Measurements from ENCODE around the gene NR1D2.

Gene NR1D2

DNA sequence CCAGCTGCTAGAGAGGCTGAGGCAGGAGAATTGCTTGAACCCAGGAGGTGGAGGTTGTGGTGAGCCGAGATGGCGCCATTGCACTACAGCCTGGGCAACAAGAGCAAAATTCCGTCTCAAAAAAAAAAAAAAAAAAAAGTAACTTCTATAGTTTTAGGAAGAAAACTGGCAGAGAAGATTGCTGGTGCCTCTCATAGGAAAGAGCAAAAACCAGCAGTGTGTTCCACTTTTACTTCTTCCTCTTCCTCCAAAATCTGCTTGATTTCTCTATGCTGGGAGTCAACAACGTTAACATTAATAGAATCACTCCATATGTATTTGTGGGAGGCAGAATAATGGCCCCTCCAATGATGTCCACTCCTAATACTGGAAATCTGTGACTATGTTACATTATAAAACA is 12.5 kb upstream of the NR1D2 start:
- DNase-seq: no peak

DNA sequence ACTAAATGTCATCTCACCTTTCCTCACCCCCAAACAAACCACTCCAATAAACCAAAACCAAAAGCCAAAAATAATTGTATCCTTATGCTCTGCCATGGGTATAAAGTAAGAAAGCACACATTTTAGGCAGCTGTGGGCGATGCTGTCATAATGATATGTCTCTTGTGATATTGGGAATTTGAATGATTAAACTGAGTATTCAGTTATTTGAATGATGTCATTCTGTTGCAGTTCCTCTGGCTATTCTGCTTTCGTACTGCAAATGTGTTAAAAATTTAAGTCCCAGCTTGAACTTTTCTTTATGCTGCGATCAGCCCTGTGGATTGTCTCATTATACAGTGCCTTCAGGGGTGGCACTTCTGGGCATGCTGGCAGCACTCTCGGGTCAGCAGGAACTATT is 10.8 kb upstream of the NR1D2 start:
- DNase-seq: no peak

DNA sequence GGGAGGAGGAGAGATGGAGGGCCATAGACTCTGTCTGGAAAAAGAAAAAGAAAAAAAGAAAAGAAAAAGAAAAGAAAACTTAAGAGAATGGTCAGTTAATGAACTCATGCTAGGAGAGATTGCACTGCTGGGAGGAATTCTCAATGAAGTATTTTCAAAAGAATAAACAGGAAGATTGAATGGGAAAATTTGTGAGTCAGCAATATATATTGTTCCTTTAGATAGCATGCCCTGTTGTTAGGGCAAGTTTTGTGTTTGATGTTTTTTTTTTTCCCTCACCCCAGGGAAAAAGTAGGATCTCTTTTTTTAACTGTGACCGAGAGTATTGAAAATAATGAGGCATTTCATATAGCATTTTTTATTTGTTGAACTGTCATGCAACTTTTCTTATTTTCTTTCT is 7.8 kb upstream of the NR1D2 start:
- DNase-seq: no peak

DNA sequence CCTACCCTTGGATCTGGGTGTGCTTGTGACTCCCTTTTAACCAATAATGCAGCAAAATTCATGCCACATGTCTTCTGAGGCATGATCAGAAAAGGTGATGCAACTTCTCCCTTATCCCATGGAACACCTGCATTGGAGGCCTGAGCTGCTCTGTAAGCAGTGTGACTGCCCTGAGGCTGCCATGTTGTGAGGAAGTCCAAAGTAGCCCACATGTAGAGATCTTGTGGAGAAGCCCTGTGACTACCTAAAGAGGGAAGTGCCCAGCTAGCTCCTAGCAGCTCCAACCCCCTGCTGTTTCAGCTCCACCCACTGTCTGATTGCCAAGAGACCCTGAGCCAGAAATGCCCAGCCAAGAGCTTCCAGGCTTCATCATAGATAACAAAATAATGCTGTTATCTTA is 6.4 kb upstream of the NR1D2 start:
- no peak for DNase-seq

DNA sequence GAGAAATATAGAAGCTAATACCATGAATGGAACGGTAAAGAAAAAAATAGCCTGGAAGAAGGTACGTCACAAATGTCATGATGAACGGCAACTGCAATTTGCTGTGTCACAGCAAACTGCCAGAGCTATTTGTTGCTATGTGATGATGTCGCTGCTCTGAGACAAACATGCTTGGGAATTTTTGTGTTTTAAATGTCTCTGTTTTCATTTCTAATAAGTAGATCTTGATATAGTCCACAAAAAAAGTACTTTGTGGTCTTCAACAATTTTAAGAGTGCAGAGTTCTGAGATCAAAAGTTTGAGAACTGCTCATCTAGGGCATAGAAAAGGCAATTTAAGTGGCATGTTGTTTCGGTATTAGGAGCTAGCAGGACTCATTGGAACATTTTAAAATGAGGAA is 4.3 kb upstream of the NR1D2 start:
- DNase-seq: no peak

DNA sequence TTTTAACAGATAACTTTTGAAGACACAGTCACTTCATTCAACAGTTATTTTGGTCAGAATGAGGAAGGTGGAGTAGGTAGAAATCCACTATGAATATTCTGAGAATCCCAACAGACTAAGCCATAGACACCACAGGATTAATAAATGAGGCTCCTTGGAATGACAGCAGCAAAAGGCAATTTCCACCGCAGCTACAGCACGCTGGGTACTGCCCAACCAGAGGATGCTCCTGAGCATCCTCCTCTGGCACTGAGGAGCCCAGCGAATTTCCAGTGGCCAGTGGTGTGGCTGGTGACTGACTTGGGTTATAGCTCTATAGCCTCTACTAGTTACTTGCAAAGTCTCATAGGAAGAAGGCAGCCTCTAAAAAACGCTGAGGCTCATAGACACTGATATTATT is 3.6 kb upstream of the NR1D2 start:
- DNase-seq: no peak

DNA sequence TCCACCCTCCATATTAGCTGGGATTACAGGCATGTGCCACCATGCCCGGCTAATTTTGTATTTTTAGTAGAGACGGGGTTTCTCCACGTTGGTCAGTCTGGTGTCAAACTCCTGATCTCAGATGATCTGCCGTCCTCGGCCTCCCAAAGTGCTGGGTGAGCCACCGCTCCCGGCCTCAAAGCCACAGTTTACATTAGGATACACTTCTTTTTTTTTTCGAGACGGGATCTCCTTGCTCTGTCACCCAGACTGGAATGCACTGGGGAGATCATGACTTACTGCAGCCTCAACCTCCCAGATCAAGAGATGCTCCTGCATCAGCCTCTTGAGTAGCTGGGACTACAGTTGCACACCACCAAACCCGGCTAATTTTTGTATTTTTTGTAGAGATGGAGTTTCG is 2.5 kb upstream of the NR1D2 start:
- no peak for DNase-seq

DNA sequence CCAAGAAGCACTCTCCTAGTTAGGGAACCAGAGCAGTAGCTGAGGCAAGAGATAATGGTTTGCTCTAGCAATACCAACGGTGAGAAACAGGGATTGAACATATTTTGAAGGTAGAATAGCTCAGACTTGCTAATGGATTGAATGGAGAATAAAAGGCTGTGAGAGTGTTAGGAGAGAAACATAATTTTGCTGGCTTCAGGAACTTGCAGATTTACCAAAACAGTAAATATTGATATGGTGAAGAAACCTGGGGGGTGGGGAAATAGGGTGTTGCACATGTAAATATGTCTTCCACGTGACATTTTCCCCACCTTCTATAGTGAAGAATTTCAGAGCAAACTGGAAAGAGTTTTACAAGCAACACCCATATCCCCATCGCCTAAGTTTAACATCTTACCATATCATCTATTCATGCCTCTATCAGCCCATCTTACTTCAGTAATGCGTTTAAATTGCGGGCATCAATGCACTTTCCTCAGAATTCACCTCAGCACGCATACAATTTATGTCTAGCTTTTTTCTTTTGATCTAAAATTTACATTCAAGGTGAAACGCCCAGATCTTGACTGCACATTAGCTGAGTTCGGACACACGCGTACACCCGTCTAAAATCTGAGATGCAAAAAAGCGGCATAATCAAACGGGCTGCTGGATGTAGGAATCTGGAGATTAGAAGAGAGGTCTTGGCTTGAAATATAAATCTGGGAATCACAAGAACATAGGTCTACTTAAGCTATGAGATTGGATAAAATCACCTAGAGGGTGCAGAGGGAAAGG is 891 bp upstream of the NR1D2 start:
- DNase-seq: no peak

DNA sequence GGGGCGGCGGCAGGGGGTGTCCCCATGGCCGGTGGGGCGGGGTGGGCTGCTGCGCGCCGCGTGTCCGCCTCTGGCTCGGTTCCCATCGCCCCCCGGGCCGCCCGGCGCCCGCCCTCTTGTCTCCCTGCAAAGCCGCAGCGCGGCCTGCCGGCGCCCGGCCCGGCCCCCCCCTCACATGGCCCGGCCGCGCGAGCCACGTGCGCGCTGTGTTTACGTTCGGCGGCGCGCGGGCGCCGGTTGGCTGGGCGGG is 502 bp downstream of the NR1D2 start:
- DNase-seq: no peak

DNA sequence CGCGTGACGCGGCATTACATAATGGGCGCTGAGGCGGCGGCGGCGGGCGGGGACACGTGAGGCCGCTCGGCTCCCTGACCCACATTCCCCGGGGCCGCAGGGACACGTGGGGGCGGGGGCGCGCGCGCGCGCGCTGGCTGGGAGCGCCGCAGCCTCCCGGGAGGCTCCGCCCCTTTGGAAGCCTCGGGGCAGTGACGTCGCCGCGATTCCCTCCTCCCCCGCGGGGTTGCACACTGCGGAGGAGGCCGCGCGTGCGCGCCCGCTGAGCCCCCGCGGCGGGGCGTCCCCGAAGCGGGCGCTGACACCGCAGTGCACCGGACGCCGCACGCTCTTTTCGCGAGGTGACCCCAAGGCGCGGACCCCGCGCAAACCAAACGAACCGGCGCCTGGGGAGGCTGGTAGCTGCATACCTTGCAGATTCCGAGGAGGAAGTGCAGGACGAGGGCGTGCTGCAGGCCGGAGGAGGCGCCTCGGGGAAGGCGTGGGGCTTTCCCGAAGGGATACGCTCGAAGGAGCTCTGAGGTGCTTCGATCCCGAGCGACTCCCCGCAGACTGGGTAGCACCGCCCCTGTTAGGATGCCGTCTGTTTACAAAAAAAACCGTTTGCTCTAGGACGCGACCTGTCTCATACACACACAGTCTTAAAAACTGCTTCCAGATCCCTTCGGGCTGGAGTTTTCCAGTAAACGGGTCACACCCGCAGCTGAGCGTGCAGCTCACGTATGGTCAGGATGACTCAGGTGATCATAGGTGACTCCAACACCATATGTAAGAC is 1.0 kb downstream of the NR1D2 start:
- DNase-seq: peak; percentile 66

DNA sequence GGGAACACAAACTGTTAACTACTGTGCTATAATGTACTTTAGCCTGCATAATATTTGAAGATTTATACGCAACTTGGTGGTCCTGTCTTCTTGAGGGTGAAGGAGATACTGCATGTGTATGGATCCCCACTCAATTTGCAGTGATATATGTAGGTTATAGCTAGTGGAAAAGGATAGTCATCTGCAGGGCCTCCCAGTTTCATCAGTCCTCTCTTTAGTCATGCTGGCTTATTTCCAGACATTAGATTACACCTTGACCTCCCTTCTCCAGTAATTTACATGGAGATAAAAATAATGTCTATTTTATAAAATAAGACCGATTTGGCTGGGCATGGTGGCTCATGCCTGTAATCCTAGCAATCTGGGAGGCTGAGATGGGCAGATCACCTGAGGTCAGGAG is 3.7 kb downstream of the NR1D2 start:
- no peak for DNase-seq

DNA sequence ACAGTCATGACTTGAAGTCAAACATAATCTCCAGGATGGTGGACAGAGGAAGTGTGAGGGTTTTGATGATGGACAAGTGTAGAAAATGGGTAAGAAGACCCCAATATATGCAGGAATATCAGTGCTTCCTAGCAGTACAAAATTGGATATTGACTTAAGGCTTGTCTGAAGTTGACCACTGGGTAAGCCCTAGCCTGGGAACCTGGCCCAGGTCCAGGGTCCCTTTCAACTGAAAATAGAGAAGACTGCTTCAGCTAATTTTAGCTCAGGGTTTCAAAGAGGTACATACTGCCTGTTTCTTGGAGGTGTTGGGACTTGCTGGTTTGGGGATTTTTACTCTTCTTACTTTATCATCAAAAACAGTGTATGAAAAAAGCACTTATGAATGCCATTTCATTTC is 4.7 kb downstream of the NR1D2 start:
- DNase-seq: no peak

DNA sequence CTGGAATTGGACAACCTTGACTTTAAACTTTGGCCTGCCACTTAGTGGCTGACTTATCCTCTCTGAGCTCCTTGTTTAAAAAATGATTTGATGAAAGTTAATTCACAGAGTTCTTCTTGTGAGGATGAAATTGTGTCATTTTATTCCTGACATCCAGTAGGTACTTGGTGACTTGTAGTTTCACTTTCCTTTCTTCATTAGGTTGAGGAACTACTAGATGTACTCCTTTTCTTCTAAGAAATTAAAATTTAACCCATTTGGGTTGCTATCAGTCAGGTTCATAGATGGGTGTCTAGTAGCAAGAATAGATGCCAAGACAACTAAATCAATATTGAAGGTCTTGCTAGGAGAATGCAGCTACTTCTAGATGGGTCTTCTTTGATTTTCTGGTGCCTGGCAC is 5.2 kb downstream of the NR1D2 start:
- DNase-seq: no peak

DNA sequence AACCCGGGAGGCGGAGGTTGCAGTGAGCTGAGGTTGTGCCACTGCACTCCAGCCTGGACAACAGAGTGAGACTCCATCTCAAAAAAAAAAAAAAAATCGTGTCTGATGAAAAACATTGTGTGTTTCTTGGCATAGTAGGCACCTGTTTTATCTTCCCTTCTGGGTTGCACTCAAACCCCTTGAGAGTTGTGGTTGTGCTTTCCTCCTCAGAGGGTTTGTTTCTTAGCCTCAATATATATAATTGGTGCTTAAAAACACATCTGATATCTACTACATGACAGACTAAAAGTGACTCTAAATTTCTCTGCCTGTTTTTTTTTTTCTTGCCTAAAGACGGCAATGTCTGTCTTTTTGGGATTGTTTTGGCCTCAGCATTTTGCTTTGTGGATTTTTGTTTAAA is 7.6 kb downstream of the NR1D2 start:
- no peak for DNase-seq

DNA sequence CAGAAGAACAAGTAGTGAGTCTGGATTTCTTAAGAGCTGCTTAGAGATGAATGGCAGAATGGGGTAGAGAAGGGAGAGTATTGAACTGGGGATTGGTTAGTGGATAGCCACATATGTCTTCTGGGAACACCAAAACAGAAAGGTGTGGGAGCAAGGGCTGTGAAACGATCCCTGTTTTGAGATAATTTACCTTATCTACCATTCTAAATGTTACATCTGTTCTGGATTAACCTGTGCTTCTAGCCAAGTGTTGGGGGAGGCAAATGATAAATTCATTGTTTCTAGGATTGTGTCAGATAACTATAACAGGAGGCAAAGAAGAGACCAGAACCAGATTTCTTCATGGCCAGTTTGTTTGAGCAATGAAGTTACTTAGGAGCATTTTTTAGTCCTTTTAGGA is 8.4 kb downstream of the NR1D2 start:
- no peak for DNase-seq

DNA sequence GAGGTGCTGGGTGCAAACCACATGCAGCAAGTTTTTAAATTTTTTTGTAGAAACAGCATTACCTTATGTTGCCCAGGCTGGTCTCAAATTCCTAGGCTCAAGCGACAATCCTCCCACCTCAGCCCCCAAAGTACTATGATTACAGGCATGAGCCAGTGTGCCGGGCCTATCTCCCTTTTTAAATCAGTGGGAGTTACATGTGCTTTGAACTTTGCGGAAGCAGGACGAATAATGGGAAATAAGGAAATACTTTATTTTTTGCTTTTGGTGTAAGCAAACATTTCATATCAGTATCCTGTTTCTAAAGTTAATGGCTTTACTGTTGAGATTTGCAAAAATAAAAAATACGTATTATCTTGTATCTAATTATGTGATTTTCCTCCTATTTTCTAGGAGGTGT is 9.1 kb downstream of the NR1D2 start:
- no peak for DNase-seq

DNA sequence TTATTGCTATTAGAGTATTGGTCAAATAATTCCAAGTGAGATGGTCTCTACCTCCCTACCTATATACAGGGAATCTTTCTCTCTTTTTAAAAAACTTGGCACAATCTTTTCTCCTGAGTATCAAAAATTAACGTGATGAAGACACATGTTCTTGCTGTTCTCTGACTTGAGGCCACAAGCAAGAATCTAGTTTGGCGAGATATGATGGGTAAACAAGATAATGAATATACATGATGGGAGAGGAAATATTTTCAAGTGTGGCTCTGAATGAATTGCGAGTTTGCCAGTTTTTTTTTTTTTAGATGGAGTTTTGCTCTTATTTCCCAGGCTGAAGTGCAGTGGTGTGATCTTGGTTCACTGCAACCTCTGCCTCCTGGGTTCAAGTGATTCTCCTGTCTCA is 11.6 kb downstream of the NR1D2 start:
- no peak for DNase-seq

DNA sequence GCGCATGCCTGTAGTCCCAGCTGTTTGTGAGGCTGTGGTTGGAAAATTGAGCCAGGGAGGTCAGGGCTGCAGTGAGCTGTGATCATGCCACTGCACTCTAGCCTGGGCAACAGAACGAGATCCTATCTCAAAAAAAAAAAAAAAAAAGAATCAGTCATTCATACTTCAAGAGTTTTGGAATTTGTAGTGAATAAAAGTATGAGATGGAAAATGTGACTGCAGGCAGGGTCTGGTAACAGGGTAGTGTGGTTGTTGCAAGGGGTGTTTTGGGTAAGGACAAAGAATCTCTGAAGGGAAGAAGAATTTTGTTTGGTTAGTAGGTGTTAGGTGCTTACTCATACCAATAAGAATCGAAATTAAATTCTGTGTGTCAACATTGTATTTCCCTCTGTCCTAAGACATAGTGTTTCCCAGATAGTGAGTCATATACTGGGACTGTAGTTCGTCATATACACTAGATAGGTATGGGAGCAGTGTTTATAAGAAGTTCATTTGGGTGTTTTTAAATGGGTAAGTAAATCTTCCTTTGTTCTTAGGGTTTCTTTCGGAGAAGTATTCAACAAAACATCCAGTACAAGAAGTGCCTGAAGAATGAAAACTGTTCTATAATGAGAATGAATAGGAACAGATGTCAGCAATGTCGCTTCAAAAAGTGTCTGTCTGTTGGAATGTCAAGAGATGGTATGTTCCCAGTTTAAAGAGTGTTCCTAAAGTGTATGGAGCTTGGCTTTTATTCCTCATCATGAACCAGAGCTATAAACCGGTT is 14.2 kb downstream of the NR1D2 start:
- no peak for DNase-seq

DNA sequence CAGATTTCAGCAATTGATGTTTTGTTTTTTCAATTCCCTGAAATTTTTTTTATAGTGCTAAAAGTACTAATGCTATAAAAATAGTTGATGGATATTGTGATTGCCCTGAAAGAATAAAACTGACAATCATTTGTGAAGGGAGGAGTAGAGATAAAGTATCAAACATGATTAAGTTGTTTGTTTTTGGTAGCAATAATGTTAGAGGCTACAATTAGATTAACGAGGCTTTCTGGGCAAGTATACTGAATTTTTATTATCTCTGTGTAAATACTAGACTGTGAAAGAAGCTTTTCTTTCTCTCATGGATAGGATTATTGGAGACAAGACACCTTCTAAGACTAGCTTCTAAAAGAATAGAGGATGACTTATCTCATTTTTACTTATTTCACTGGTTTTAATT is 15.6 kb downstream of the NR1D2 start:
- DNase-seq: no peak

DNA sequence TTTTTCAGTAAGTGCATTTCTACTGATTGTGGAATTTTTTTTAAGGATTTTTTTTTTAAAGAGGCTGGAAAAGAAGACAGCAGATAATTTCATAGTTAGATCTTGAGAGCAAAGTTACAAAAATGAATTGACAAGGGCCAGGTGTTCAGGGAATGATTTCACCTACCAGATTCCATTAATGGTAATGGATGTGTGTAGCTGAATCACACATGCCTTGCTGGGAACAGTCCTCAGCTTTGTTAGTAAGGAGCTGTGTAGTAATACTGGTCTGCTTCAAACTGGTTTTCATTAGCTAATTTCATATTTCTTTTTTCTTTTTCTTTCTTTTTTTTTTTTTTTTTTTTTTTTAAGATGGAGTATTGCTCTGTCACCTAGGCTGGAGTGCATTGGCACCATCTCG is 16.0 kb downstream of the NR1D2 start:
- DNase-seq: no peak

DNA sequence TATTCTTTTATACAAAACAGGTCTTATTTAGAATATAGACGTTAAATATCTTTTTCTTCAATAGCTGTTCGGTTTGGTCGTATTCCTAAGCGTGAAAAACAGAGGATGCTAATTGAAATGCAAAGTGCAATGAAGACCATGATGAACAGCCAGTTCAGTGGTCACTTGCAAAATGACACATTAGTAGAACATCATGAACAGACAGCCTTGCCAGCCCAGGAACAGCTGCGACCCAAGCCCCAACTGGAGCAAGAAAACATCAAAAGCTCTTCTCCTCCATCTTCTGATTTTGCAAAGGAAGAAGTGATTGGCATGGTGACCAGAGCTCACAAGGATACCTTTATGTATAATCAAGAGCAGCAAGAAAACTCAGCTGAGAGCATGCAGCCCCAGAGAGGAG is 16.8 kb downstream of the NR1D2 start:
- DNase-seq: no peak

DNA sequence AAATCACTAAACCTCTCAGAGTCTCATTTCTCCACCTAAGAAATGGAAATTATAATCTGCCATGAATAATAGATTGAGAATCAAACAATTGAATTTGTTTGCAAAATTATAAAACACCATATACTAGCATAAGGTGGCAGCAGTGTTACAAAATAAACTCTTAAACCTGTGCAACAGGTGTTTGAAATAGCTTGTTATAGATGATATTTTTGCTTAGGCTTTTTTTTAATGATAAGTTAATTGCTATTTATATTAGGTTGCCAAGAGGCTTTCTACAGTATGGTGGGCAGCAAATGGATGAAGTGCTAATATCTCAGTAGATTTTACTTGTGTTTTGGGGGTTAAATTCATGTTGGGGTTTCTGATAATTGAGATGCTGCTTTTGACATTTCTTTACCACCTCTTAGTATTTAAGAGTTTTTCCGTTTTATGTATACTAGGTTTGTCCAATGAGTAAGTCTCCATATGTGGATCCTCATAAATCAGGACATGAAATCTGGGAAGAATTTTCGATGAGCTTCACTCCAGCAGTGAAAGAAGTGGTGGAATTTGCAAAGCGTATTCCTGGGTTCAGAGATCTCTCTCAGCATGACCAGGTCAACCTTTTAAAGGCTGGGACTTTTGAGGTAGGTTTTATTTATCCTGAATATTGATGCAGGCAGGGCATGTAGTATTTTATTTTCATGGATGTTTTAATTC is 19.6 kb downstream of the NR1D2 start:
- DNase-seq: no peak

DNA sequence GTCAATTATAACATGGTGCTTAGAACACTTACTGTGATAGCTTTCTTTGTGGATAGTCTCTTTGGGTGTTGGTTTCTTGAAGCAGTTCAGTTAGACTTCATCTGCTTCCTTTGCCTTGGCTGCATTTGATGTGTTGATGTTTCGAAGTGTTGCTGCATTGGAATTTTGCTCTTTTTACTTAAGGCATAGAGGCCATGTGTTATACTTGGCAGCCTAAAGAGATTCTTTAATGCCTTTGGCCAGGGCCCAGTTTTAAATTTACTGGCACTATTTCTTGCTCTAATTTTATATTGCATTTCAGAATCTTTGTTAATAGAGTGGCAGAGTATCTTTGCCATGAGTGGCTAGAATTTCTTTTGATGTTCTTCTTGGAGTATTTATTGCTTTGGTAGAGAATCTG is 21.2 kb downstream of the NR1D2 start:
- DNase-seq: no peak

Measured in NCI-H1694 treated with DMSO at 0.1 percent for 48 hours (cell line).